RWPE1 (cell line): Measurements from ENCODE around the gene ME3.

Experiments used
- CTCF ChIA-PET: fragments of 350-600 bp; sonication (Branson Sonifier 250); formaldehyde crosslinking; extraction: SDS; loops from one replicate; lab custom pipeline; 2021; lab: Yijun Ruan, JAX
- POLR2A ChIA-PET: fragments of 400-600 bp; formaldehyde crosslinking; extraction: SDS; loops from one replicate; lab custom pipeline; 2020; ENCODE audit warnings: antibody characterized with exemption; ENCODE audit not compliant: low non-redundant PET; lab: Yijun Ruan, JAX
- DNase-seq: peaks from one replicate; pipeline ENCODE4 v3.0.0; 2012; ENCODE audit warnings: low spot score
- H3K27ac ChIP-seq: fragments of 450-650 bp; 2 replicates; pipeline ENCODE4 v1.5.1; 2017
- TF ChIP-seq, protein P1 (sequence below): fragments of 450-650 bp; conservative IDR thresholded peaks from 2 replicates; pipeline ENCODE4 v1.5.1; 2017; ENCODE audit warnings: low read depth, mild to moderate bottlenecking

The ME3 gene

GRCh38 chr11:86500500-86501140 lies 171.8 kb downstream of the ME3 start:
- CTCF ChIA-PET, result no interaction called here
- H3K27ac ChIP-seq, result no peak overlapping the region

DNA sequence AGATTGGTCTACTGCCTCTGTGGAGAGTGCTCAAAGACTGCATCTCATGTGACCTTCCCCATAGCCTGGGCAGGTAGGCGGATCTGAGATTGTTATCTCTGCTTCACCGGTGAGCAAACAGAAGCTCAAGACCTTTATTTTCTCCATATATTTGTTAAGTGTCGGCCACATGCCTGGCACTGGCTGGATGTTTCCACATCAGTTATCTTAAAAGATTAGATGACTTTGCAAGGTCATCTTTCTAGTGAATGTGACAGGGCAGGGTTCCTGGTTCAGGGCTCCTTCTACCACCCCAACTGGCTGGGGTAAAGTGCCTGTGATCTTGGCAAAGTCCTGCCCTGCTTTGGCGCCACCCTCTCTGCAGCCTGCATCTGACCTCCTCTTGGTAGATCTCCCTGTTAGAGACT lies 172.7 kb downstream of the ME3 start:
- no peak overlapping the region for H3K27ac ChIP-seq
- ChIA-PET CTCF (interaction anchor here (0.7 kb wide), 1 partner anchor 56 kb away, joined by 3 read pairs; no protein-coding TSS in a partner anchor), POLR2A (no interaction called here)
- TF ChIP-seq, protein P1, sequence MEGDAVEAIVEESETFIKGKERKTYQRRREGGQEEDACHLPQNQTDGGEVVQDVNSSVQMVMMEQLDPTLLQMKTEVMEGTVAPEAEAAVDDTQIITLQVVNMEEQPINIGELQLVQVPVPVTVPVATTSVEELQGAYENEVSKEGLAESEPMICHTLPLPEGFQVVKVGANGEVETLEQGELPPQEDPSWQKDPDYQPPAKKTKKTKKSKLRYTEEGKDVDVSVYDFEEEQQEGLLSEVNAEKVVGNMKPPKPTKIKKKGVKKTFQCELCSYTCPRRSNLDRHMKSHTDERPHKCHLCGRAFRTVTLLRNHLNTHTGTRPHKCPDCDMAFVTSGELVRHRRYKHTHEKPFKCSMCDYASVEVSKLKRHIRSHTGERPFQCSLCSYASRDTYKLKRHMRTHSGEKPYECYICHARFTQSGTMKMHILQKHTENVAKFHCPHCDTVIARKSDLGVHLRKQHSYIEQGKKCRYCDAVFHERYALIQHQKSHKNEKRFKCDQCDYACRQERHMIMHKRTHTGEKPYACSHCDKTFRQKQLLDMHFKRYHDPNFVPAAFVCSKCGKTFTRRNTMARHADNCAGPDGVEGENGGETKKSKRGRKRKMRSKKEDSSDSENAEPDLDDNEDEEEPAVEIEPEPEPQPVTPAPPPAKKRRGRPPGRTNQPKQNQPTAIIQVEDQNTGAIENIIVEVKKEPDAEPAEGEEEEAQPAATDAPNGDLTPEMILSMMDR, result no peak
- no peak for DNase-seq

More at GRCh38 chr11:86500500-86501140, 171.8 kb downstream of the ME3 start:
- POLR2A ChIA-PET, result no interaction called here
- TF ChIP-seq, protein P1, result no peak
- DNase-seq, result no peak

GRCh38 chr11:86497836-86498235 lies 174.6 kb downstream of the ME3 start:
- no peak for DNase-seq

DNA sequence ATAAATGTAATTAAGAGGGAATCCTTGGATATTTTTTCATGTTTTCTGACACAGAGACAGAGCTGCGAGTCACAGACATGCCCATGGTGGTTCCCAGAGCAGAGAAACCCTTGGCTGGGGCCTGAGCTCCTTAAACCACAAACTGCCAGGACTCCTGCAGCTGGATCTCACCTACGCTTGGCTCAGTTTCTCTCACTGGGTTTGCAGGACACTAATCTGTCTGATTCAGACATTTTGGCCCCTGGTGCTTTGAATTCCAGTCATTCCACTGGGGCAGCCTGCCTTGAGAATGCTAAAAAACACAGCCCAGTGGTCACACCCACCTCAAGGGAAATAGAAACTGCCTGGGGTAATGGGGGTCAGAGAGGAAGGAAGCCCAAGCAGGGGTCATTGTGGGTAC lies 175.1 kb downstream of the ME3 start:
- POLR2A ChIA-PET, result no interaction called here
- CTCF ChIA-PET, result no interaction called here
- DNase-seq, result peak; percentile 16
- peak overlapping the region; percentile 71 for H3K27ac ChIP-seq
- TF ChIP-seq, protein P1, result no peak

More at GRCh38 chr11:86497836-86498235, 174.6 kb downstream of the ME3 start:
- TF ChIP-seq, protein P1, result no peak
- peak overlapping the region; percentile 71 for H3K27ac ChIP-seq
- POLR2A ChIA-PET, result no interaction called here
- CTCF ChIA-PET, result interaction anchor here (0.6 kb wide), 1 partner anchor 8 kb away, joined by 6 read pairs; no protein-coding TSS in a partner anchor

DNA sequence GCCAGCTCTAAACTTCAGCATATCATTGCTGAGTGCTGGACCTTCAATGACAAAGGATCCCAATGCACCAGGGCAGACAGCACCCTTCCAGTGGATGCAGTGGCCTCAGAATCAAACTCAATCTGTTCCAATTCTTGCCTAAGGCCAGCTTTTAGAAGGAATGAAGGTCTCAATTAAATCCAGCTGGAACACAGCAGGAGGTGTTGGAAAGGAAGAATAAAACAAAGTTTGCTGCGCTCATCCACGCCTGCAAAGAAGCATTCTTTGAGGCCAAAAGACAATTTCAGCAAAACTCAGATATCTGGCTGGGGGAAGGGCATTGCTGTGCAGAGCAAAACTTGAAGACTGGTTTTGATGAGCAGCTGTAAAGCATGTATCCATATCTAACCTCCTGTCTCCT lies 177.1 kb downstream of the ME3 start:
- ChIA-PET POLR2A (no interaction called here), CTCF (interaction anchor here (0.7 kb wide), 1 partner anchor 81 kb away, joined by 4 read pairs; no protein-coding TSS in a partner anchor)
- TF ChIP-seq, protein P1, result no peak
- H3K27ac ChIP-seq, result no peak overlapping the region
- DNase-seq, result no peak

DNA sequence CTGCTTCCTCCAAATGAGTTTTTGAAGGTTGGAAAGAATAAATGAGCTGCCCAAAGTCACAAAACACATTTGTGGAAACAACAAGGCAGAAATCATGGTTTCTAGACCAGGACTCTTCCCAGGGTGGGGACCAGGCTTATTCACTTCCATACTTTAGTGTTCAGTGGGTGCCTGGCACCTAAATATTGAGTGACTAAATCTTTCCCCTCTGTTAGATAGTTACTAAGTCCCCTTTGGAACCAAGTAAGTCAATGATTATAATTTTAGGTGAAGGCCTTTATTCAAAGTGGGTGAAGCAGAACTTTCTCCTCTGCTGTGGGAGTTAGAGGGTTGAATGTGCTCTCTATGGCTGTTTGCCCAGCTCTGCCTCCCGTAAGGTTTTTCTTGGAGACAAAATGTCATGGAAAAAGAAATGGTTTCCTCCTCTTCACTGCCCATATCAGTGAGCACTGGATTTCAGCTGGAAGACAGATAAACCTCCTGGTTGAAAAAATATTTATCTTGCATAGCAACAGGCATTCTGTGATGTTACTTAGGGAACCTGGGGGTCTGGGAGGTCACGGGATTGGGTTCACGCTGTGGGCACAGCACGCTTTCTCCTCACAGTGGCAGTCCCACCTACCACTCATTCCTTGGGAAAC lies 179.9 kb downstream of the ME3 start:
- ChIA-PET POLR2A (no interaction called here), CTCF (interaction anchor here (1.1 kb wide), 1 partner anchor 23 kb away, joined by 5 read pairs; no protein-coding TSS in a partner anchor)
- TF ChIP-seq, protein P1, result no peak
- no peak overlapping the region for H3K27ac ChIP-seq
- no peak for DNase-seq
